ENCODE data around the gene ROR2.

The ROR2 gene

DNA sequence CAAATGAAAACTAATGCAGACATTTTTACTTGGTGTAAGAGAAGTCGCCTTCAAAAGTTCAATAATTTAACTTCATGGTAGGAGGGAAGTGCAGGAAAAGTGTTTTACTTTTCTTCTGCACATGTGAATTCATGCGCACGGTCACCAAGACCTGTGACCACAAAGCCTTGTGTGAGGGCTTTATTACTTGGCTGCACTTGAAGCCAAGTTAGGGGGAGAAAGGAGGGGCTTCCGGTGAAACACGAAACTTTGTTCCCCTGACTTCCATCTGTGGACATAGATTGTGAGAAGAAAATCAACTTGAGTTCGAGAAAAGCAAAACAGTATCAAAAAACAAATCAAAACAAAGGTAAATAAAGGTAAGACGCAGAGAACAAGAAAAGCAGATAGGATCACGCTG, 239.9 kb downstream of the ROR2 start:
- DNase-seq, result no peak

GRCh38 chr9:91705386-91705785, 244.6 kb downstream of the ROR2 start:
- no peak for DNase-seq

GRCh38 chr9:91700475-91700874, 249.6 kb downstream of the ROR2 start:
- no peak for DNase-seq

DNA sequence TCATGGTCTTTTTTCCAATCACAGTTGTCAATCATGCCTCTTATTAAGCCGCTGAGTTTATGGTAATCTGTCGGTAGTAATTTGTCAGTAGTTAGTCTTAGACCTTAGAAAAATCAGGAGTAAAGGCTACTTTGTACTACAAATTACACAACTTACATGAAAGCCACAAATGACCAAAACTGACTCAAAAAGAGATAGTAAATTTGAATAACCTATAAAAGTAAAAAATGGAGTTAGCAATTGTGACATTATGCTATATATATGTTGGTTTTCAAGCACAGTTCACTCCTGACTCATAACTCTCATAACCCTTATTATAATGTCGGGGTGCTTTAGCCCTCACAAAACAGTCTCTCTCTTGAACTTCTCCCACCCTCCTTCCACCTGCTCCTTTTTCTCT, 251.8 kb downstream of the ROR2 start:
- DNase-seq, result no peak

DNA sequence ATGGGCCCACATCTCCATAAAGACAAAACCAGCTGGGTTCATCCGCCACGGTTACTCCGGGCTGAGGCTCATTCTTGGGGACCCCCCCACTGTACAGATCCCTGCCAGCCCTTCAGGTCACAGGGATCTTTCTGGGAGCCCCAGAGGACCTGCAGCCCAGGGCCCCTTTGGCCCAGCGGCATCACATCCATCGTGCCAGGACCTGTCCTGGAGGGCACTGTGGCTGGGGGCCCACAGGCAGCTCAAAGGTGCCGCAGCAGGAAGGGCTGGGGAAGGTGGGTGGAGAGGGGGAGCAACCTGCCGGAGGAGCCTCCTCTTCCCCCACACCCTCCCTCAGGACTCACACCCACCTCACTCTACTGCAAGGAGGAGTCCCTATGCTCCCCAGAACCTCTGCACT, 252.8 kb downstream of the ROR2 start:
- no peak for DNase-seq

DNA sequence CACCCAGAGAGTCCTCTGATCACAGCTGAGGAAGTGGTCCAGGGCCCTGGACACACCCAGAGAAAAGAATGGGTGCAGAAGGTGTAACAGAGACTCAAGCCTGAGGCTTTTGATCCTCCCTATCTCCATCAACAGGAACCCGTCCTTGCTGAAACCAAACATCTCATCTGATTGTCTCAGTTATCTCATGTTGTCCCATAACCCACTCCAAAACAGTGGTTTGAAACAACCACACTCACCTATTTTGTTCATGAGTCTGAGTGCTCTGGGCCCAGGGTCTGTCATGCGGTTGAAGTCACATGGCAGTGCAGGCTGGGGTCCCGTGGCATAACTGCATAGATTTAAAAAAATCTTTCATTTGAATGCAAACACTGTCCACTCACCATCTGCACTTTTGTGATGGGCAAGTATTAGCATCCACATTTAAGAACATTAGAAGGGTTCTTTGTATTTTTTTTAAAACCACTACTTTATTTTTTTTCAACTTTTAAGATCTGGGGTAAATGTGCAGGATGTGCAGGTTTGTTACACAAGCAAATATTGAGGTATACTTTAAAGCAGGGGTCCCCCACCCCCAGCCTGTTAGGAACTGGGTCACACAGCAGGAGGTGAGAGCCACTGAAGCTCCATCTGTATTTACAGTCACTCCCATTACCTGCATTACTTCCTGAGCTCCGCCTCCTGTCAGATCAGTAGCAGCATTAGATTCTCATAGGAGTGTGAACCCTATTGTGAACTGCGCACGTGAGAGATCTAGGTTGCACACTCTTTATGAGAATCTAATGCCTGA, 255.8 kb downstream of the ROR2 start:
- no peak for DNase-seq

DNA sequence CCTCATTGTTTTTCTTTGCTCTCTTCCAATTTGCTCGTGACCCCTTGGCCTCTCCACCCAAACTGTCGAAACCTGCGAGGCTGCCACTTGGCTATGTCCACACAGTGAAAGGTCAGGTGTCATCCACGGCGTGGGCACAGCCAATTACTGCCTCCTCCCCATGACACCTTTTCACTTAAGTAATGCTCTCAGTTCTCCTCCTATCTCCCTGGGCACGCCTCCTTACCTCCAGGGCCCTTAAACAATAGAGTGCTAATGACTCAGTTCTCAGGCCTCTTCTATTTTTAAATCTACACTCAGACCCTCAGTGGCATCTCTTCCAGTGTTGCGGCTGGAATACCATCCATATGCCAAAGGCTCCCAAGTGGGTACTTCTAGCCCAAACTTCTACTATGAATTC, 256.8 kb downstream of the ROR2 start:
- no peak for DNase-seq

- no peak for DNase-seq
Observed at GRCh38 chr9:91690540-91691249, 259.3 kb downstream of the ROR2 start.

- DNase-seq, result no peak
Observed at GRCh38 chr9:91689006-91689405, 261.0 kb downstream of the ROR2 start.

DNA sequence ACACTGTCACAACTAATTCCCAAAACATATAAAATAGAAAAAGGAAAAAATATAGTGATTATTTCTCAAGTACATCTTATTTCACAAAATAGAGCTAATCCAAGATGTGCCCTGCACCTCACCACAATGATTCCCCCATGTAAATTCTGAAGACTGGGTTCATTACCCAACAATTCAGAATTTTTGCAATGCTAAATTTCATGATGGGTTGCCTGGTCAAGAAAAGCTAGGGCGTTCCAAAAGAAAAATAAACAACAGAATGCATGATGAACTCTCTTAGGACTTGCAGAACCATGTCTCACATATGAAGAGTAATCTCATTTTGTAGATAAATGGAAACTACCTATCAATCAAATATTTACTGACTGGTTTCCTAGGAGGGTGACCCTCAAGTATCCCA, 266.8 kb downstream of the ROR2 start:
- no peak for DNase-seq

DNA sequence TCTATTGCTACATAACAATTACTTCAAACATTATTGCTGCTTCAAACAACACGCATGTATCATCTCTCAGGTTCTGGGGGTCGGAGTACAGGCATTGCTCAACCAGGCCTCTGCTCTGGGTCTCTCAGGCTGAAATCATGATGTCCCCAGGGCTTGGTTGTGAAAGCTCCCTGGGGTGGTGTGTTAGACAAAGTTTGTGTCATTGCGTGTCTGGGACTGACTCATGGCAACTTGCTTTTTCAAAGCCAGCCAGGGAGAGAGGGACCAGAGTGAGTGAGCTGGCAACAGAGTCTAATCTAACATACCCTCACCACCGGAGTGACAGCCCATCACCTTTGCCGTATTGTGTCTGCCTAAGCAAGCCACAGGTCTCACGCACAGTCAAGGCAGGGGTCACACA, 267.2 kb downstream of the ROR2 start:
- no peak for DNase-seq

- DNase-seq, result peak; percentile 34 to 64
Observed at GRCh38 chr9:91681461-91682305, 268.3 kb downstream of the ROR2 start.

DNA sequence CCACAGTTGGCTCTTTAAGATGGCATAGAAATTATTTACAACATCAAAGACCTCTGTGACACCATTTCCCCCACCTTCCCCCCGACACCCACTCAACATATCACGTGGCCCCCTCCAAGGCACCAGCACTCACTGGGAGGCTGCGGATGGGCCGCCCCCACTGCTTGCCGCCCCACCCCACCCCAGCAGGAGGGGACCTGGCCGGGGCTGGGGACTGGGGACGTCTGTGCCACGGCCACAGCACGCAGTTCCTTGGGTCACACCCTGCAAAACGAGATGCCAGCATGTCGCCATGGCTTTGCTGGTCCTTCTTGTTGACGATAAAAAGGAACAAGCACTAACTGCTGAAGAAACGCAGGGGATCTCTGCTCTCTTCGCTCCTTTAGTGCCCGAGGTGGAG, 269.0 kb downstream of the ROR2 start:
- no peak for DNase-seq

GRCh38 chr9:91680106-91680505, 269.9 kb downstream of the ROR2 start:
- DNase-seq, result no peak

GRCh38 chr9:91678807-91679580, 271.0 kb downstream of the ROR2 start:
- DNase-seq, result no peak

GRCh38 chr9:91677822-91678436, 272.1 kb downstream of the ROR2 start:
- no peak for DNase-seq

DNA sequence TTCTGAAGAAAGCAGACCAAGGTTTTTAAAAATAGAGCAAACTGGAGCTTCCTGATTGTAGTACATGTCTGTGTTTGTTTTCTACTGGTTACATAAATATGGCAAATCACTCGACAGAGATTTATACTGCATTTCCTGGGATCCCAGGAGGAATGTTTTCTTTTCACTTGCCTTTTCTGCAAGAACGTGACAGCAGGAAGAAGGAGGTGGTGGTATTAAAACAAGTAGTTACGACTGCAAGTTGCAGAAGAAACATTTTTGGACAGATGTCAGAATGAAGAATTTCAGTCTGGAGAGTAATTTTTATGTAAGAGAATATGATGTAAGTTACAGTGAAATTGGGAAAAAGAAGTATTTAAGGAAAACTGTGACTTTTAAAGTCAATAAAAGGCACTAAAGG, 272.7 kb downstream of the ROR2 start:
- no peak for DNase-seq

DNA sequence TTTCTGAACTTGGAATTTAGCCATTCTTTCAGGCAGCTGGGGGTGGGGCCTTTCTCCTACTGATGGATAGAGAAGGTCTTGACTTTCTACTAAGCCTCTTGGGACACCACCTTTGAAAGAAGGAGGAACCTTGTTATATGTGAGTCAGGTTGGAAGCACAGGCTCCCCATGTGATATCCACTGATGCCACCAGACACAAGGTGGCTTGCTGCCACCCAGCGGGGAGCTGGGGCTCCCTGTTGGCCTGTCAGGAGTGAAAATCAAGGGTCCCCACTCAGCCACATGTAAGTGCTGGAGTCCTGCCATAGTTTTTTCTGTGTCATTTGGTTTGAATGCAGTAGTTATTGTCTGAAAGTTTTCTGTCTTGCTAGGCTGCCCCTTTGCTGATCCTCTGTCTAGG, 274.0 kb downstream of the ROR2 start:
- no peak for DNase-seq

- no peak for DNase-seq
Observed at GRCh38 chr9:91664663-91665062, 285.4 kb downstream of the ROR2 start.

GRCh38 chr9:91663858-91664257, 286.2 kb downstream of the ROR2 start:
- no peak for DNase-seq

GRCh38 chr9:91661451-91661850, 288.6 kb downstream of the ROR2 start:
- DNase-seq, result no peak

DNA sequence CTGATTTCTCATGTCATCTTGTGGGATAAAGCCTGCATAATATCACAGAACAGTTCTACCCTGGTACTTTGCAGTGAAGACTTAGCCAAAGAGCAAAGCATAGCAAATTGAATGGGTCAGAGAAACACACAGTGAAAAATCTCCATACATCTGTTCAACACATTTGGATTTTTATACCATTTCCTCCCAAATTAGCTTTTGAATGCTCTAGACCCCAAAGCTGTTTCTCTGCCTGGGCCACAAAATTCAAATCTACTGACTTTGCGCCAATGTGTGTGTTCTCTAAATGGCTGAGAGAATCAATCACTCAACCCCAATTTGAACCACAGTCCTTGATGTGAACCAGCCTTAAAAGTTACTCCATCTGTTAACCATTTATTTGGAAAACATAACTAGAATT, 289.5 kb downstream of the ROR2 start:
- DNase-seq, result no peak
